ENCODE results near the gene WDFY2. TPM values are rescaled to one million over a fixed set of nuclear protein-coding genes. Genes with fewer than 3 reads are reported as not detected.

WDFY2 gene
- total and polyA plus RNA-seq, 11 donors: 2.0 to 12.6 (median 6.5) TPM

- H3K9me3 ChIP-seq: no peaks in the 10 kb centered on the region
- TF ChIP-seq POLR2A (IDR thresholded peaks at IDR 0.05): no peak
- TF ChIP-seq CTCF (IDR thresholded peaks at IDR 0.05): no peak
- DNase-seq: no peak
- peaks cover 0 to 39% (median 0%) of the 10 kb centered on the region in 12 donors for H3K4me1 ChIP-seq
- H3K36me3 ChIP-seq: no peaks in the 10 kb centered on the region
- peak overlapping the region in 2 of 12 donors; percentile 22 to 49 for H3K27ac ChIP-seq
- ATAC-seq: peak; percentile 15 to 89 (median 61)
- H3K27me3 ChIP-seq: no peaks in the 10 kb centered on the region
- no peak overlapping the region for H3K4me3 ChIP-seq
- 33 to 41% (median 39%) methylated on average over 10 of the region's 10 CpGs for WGBS, 4 donors
- intact Hi-C loops (cut with DNase I): no loop called here
Measured at GRCh38 chr13:51557875-51558612, 26.2 kb upstream of the WDFY2 start.

- Histone ChIP-seq H3K27ac (no peak overlapping the region), H3K27me3 (no peaks in the 10 kb centered on the region), H3K36me3 (no peaks in the 10 kb centered on the region), H3K9me3 (no peaks in the 10 kb centered on the region), H3K4me3 (no peak overlapping the region), H3K4me1 (peaks cover 0 to 39% (median 0%) of the 10 kb centered on the region in 12 donors)
- ATAC-seq (no peak), DNase-seq (no peak)
- WGBS, 4 donors: 53 to 62% (median 56%) methylated on average over 1 of the region's 1 CpG
- TF ChIP-seq POLR2A (IDR thresholded peaks at IDR 0.05) (no peak), CTCF (IDR thresholded peaks at IDR 0.05) (no peak)
- intact Hi-C loops (cut with DNase I): no loop called here
Measured at GRCh38 chr13:51559946-51560735, 24.1 kb upstream of the WDFY2 start.

GRCh38 chr13:51562011-51562671 is 22.1 kb upstream of the WDFY2 start:
- Histone ChIP-seq H3K27me3 (no peaks in the 10 kb centered on the region), H3K36me3 (no peaks in the 10 kb centered on the region), H3K9me3 (peaks cover 0 to 3% (median 0%) of the 10 kb centered on the region in 12 donors), H3K4me3 (no peak overlapping the region), H3K27ac (no peak overlapping the region), H3K4me1 (peaks cover 0 to 37% (median 0%) of the 10 kb centered on the region in 12 donors)
- TF ChIP-seq POLR2A (IDR thresholded peaks at IDR 0.05) (no peak), CTCF (IDR thresholded peaks at IDR 0.05) (no peak)
- 60 to 71% (median 65%) methylated on average over 9 of the region's 9 CpGs for WGBS, 4 donors
- DNase-seq: no peak
- ATAC-seq: peak in 3 of 4 donors; percentile 39 to 73 (median 65)
- intact Hi-C loops (cut with DNase I): no loop called here

GRCh38 chr13:51564252-51564651 is 20.0 kb upstream of the WDFY2 start:
- no peak for ATAC-seq
- no peaks in the 10 kb centered on the region for H3K27me3 ChIP-seq
- H3K36me3 ChIP-seq: no peaks in the 10 kb centered on the region
- peaks cover 0 to 29% (median 0%) of the 10 kb centered on the region in 12 donors for H3K4me1 ChIP-seq
- no peak overlapping the region for H3K4me3 ChIP-seq
- peaks cover 0 to 16% (median 0%) of the 10 kb centered on the region in 12 donors for H3K9me3 ChIP-seq
- no peak overlapping the region for H3K27ac ChIP-seq
- DNase-seq: no peak
- no peak for TF ChIP-seq POLR2A (IDR thresholded peaks at IDR 0.05)
- TF ChIP-seq CTCF (IDR thresholded peaks at IDR 0.05): no peak
- WGBS, 4 donors: 78 to 80% (median 79%) methylated on average over 3 of the region's 3 CpGs
- intact Hi-C loops (cut with DNase I): no loop called here
